Naive B cell (primary cell): ENCODE data around the gene MUC13. TPM values are rescaled to one million over a fixed set of nuclear protein-coding genes. Genes with fewer than 3 reads are reported as not detected.

Experiments used
- ATAC-seq, 2 donors: fragments of 150-1000 bp; cut with Tn5 transposase; 2 replicates each; pipeline ENCODE4 v1.10.0; 2021; ENCODE audit warnings: low read depth in 2 of 2, mild to moderate bottlenecking in 2 of 2, moderate library complexity in 2 of 2
- DNase-seq: peaks from one replicate; pipeline ENCODE4 v3.0.0; 2022
- H3K27ac Mint-ChIP-seq, 6 donors: one replicate each; pipeline ENCODE4 v1.8.0; 2020 to 2022; ENCODE audit warnings: mild to moderate bottlenecking in 6 of 6, mixed read lengths in 6 of 6, moderate library complexity in 5 of 6, inconsistent platforms in 2 of 6
- H3K27me3 Mint-ChIP-seq, 3 donors: one replicate each; pipeline ENCODE4 v1.8.0; 2021 to 2022; ENCODE audit warnings: mixed read lengths in 3 of 3, mild to moderate bottlenecking in 1 of 3
- H3K36me3 Mint-ChIP-seq, 2 donors: one replicate each; pipeline ENCODE4 v1.8.0; 2020 to 2022; ENCODE audit warnings: mixed read lengths in 2 of 2, inconsistent platforms in 1 of 2, mild to moderate bottlenecking in 1 of 2
- H3K4me1 Mint-ChIP-seq, 3 donors: one replicate each; pipeline ENCODE4 v1.8.0; 2020 to 2022; ENCODE audit warnings: mixed read lengths in 3 of 3, inconsistent platforms in 1 of 3, mild to moderate bottlenecking in 1 of 3, moderate library complexity in 1 of 3
- H3K4me3 Mint-ChIP-seq, 8 donors: one replicate each; pipeline ENCODE4 v1.8.0; 2020 to 2022; ENCODE audit warnings: mild to moderate bottlenecking in 8 of 8, mixed read lengths in 8 of 8, moderate library complexity in 8 of 8, inconsistent platforms in 2 of 8
- H3K9me3 Mint-ChIP-seq, 7 donors: one replicate each; pipeline ENCODE4 v1.8.0; 2020 to 2022; ENCODE audit warnings: mixed read lengths in 7 of 7, mild to moderate bottlenecking in 5 of 7, inconsistent platforms in 2 of 7, moderate library complexity in 1 of 7
- polyA plus RNA-seq, 6 donors: library from polyadenylated mRNA; unstranded; fragments of 300-500 nt; fragmentation: Illumina TruSeq; gene quantifications; one replicate each; pipeline ENCODE4 v1.2.3, GENCODE V29; 2021; ENCODE audit warnings: low read depth in 6 of 6

The MUC13 gene
- polyA plus RNA-seq = not detected

DNA sequence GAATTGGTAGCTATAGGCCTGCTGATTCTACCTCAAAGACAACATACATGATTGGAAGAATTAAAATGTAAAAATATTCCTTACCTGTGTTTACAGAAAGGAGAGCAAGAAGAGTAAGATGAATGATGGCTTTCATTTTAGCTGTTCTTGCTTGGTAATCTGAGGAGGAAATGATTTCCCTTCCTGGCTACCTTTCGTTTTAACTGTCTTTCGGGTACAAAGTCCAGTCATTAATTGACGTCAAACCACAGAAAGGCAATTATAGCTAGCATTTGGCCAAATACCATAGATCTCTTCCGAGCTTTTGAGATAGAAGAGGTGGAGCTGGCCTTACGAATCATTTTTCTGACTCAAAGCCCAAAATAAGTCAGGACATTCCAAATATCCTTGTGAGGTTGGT is at the start of gene MUC13:
Gene MUC13 (minus strand): TSS at position 175 of the 400 bp plus-strand sequence. CDS start 39 bp downstream, at position 136.
- Mint-ChIP-seq H3K36me3 (no peaks in the 10 kb centered on the region), H3K9me3 (no peaks in the 10 kb centered on the region), H3K4me3 (no peak within 1 kb of the TSS), H3K4me1 (no peaks in the 10 kb centered on the region), H3K27ac (peak within 1 kb of the TSS in 3 of 6 donors; percentile 30 to 62 (median 37)), H3K27me3 (peaks cover 8 to 26% (median 24%) of the 10 kb centered on the region in 3 donors)
- DNase-seq (no peak), ATAC-seq (no peak)

DNA sequence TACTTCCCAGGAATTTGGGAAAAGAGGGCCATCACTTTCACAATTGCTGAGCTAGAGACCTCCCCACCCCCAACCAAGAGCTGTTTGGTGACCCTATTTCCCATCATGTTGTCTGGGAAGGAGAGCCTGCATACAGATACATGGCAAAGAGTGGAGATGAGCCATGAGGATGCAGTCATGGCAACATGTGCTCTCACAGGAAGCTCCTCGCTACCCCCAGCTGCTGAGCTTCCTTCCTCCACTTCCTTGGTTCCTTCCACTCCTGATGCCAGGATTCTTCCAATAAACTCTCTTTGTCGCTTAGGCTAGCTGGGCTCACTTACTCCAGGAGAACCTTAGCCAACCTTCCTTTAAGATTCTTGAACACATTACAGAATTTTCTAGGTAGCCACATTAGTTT is 48.3 kb upstream of the MUC13 start:
- DNase-seq (no peak), ATAC-seq (no peak)
- H3K4me1 Mint-ChIP-seq = no peaks in the 10 kb centered on the region
- H3K9me3 Mint-ChIP-seq = peaks cover 0 to 1% (median 0%) of the 10 kb centered on the region in 7 donors
- peak overlapping the region in 1 of 6 donors; percentile 36 for H3K27ac Mint-ChIP-seq
- H3K4me3 Mint-ChIP-seq = no peak overlapping the region
- H3K27me3 Mint-ChIP-seq = no peaks in the 10 kb centered on the region
- H3K36me3 Mint-ChIP-seq = peaks cover 0 to 5% of the 10 kb centered on the region in 2 donors

DNA sequence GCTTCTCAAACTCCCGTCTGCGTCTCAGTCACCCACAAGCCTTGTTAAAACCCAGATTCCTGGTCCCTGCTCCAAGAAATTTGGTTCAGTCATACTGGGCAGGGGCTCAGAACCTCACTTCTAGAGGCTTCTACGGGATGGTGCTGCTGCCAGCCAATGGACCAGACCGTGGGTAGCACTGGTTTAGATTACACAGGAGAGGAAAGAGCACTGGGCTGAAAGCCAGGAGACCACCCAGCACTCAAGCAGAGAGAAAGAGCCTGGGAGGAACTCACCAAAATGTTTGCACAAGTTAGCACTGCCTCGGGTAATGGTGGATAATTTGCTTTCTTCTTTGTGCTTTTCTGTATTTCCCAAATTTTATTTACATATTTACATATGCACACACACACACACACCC is 46.9 kb upstream of the MUC13 start:
- ATAC-seq (no peak), DNase-seq (no peak)
- Mint-ChIP-seq H3K27ac (no peak overlapping the region), H3K4me3 (no peak overlapping the region), H3K27me3 (no peaks in the 10 kb centered on the region), H3K9me3 (peaks cover 0 to 1% (median 0%) of the 10 kb centered on the region in 7 donors), H3K36me3 (peaks cover 0 to 17% of the 10 kb centered on the region in 2 donors), H3K4me1 (no peaks in the 10 kb centered on the region)

DNA sequence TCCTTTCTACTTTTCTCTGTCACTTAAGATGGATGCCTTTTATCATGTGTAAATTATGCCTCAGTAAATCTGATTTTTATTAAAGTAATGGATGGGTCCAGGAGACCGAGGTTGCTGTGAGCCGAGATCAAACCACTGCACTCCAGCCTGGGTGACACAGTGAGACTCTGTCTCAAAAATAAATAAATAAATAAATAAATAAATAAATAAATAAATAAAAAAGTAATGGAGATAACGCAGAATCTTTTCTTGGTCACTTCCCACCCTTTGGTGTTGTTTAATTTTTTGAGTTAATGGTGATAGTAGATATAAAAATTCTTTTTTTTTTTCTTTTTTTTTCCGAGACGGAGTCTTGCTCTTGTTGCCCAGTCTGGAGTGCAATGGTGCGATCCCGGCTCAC is 44.1 kb upstream of the MUC13 start:
- no peak for ATAC-seq
- Mint-ChIP-seq H3K4me1 (no peaks in the 10 kb centered on the region), H3K27ac (no peak overlapping the region), H3K36me3 (peaks cover 0 to 17% of the 10 kb centered on the region in 2 donors), H3K4me3 (no peak overlapping the region), H3K9me3 (peaks cover 0 to 1% (median 0%) of the 10 kb centered on the region in 7 donors), H3K27me3 (no peaks in the 10 kb centered on the region)
- DNase-seq = no peak

- no peak overlapping the region for H3K4me3 Mint-ChIP-seq
- H3K9me3 Mint-ChIP-seq = no peaks in the 10 kb centered on the region
- DNase-seq (no peak), ATAC-seq (no peak)
- peaks cover 0 to 17% of the 10 kb centered on the region in 2 donors for H3K36me3 Mint-ChIP-seq
- no peak overlapping the region for H3K27ac Mint-ChIP-seq
- no peaks in the 10 kb centered on the region for H3K27me3 Mint-ChIP-seq
- H3K4me1 Mint-ChIP-seq = no peaks in the 10 kb centered on the region
These were observed 41.8 kb upstream of the MUC13 start for GRCh38 chr3:124976383-124976782.

DNA sequence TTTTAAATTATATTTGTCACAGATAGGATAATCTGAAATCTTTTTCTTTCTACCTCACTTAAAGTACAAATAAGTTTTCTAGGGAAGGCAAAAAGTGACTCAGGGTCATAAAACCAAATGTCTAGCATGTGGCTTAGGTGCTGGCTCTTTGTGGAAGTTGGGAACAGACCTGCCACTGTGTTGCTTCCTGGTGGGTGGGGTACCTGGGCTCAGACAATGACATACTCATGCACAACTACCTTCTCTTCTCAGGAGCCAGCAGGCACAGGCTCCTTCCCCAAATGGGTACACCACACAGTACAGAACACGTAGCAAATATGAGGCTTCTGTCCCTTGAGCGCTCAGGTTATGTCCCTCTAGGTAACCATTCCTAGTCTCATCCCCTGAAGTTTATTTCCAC is 40.1 kb upstream of the MUC13 start:
- no peaks in the 10 kb centered on the region for H3K4me1 Mint-ChIP-seq
- H3K9me3 Mint-ChIP-seq = no peaks in the 10 kb centered on the region

GRCh38 chr3:124973290-124973689 is 38.7 kb upstream of the MUC13 start:
- peaks cover 8 to 25% of the 10 kb centered on the region in 2 donors for H3K36me3 Mint-ChIP-seq
- H3K27me3 Mint-ChIP-seq = no peaks in the 10 kb centered on the region
- ATAC-seq (no peak), DNase-seq (no peak)
- no peaks in the 10 kb centered on the region for H3K9me3 Mint-ChIP-seq
- H3K4me3 Mint-ChIP-seq = no peak overlapping the region
- H3K4me1 Mint-ChIP-seq = no peaks in the 10 kb centered on the region
- no peak overlapping the region for H3K27ac Mint-ChIP-seq

More for the DNA sequence above, 40.1 kb upstream of the MUC13 start:
- DNase-seq (no peak), ATAC-seq (no peak)
- Mint-ChIP-seq H3K4me3 (no peak overlapping the region), H3K27me3 (no peaks in the 10 kb centered on the region), H3K27ac (no peak overlapping the region), H3K36me3 (peaks cover 8 to 26% of the 10 kb centered on the region in 2 donors)

DNA sequence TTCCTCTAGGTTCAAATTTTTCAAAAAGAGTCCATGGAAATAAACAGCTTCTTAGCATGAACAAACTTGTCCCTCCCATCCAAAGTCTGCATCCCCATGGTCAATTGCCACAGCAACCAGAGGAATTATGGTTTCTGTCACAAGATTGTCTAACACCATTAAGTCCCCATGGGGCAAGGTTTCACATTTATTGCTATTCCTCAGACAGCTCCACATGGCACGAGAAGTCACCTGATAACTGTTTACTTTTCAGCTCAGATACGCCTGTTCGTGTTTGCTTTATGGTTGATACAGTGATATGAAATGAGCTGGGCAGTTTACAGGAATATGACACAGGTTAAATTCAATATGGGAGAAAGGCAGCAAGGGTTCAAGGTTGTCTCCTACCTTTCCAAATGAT is 37.9 kb upstream of the MUC13 start:
- ATAC-seq = no peak
- peaks cover 8 to 22% of the 10 kb centered on the region in 2 donors for H3K36me3 Mint-ChIP-seq
- no peak overlapping the region for H3K4me3 Mint-ChIP-seq
- no peak for DNase-seq
- H3K4me1 Mint-ChIP-seq = no peaks in the 10 kb centered on the region
- no peaks in the 10 kb centered on the region for H3K27me3 Mint-ChIP-seq
- no peaks in the 10 kb centered on the region for H3K9me3 Mint-ChIP-seq
- no peak overlapping the region for H3K27ac Mint-ChIP-seq

GRCh38 chr3:124969963-124970722 is 35.6 kb upstream of the MUC13 start:
- no peaks in the 10 kb centered on the region for H3K4me1 Mint-ChIP-seq
- no peak overlapping the region for H3K27ac Mint-ChIP-seq
- DNase-seq (no peak), ATAC-seq (no peak)
- H3K27me3 Mint-ChIP-seq = no peaks in the 10 kb centered on the region
- H3K9me3 Mint-ChIP-seq = no peaks in the 10 kb centered on the region
- H3K36me3 Mint-ChIP-seq = peaks cover 8 to 14% of the 10 kb centered on the region in 2 donors
- no peak overlapping the region for H3K4me3 Mint-ChIP-seq

DNA sequence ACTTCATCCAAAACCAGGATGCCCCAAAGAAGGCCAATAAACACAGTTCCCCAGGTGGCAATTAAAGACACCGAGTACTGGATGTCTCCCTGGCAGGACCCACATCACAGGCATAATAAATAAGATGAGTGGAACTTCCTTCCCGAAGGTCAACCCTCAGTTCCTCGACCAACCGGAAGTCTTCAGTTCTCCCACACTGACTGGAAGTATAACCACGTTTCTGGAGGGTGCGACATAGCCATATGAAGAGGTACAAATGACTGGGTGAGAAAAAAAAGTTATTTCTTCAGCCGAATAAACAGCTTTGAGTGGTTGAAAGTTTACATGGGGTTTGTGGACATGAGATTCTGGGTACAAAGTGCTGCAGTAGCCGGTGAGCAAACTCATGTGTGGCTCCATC is 34.6 kb upstream of the MUC13 start:
- no peak for ATAC-seq
- H3K4me3 Mint-ChIP-seq = no peak overlapping the region
- no peaks in the 10 kb centered on the region for H3K4me1 Mint-ChIP-seq
- H3K9me3 Mint-ChIP-seq = no peaks in the 10 kb centered on the region
- H3K27me3 Mint-ChIP-seq = no peaks in the 10 kb centered on the region
- peak overlapping the region in 1 of 6 donors; percentile 25 for H3K27ac Mint-ChIP-seq
- peaks cover 8 to 14% of the 10 kb centered on the region in 2 donors for H3K36me3 Mint-ChIP-seq
- no peak for DNase-seq

DNA sequence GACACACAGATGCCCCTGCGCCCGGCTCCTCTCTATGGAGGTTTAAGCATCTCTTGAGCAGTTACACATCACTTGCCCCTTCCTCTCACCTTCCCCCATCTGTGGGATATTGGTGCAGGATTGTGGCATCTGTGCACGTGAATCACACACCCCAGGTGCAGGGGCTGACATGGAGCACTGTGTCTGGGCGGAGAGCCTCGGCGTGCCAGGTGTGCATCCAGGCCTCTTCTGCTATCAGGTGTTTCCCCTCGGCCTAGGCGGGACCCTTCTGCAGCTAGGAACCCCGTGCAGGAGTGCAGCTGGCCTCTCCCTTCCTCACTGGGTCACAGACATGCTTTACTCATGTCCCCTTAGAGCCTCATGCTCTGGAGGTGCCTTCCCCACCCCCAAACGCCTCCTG is 33.4 kb upstream of the MUC13 start:
- no peak overlapping the region for H3K4me3 Mint-ChIP-seq
- DNase-seq (no peak), ATAC-seq (no peak)
- no peaks in the 10 kb centered on the region for H3K9me3 Mint-ChIP-seq
- H3K27ac Mint-ChIP-seq = no peak overlapping the region
- peaks cover 8 to 14% of the 10 kb centered on the region in 2 donors for H3K36me3 Mint-ChIP-seq
- no peaks in the 10 kb centered on the region for H3K4me1 Mint-ChIP-seq
- no peaks in the 10 kb centered on the region for H3K27me3 Mint-ChIP-seq

GRCh38 chr3:124966521-124967445 is 32.2 kb upstream of the MUC13 start:
- Mint-ChIP-seq H3K36me3 (peaks cover 8 to 14% of the 10 kb centered on the region in 2 donors), H3K4me1 (no peaks in the 10 kb centered on the region), H3K4me3 (no peak overlapping the region), H3K9me3 (no peaks in the 10 kb centered on the region), H3K27me3 (peaks cover 0 to 4% (median 0%) of the 10 kb centered on the region in 3 donors), H3K27ac (no peak overlapping the region)
- ATAC-seq (no peak), DNase-seq (no peak)

- DNase-seq = no peak
- Mint-ChIP-seq H3K4me3 (no peak overlapping the region), H3K36me3 (peaks cover 4 to 7% of the 10 kb centered on the region in 2 donors), H3K9me3 (no peaks in the 10 kb centered on the region), H3K27ac (no peak overlapping the region), H3K4me1 (no peaks in the 10 kb centered on the region), H3K27me3 (peaks cover 0 to 4% (median 0%) of the 10 kb centered on the region in 3 donors)
- ATAC-seq = no peak
These were observed 30.9 kb upstream of the MUC13 start for GRCh38 chr3:124965413-124965812.

DNA sequence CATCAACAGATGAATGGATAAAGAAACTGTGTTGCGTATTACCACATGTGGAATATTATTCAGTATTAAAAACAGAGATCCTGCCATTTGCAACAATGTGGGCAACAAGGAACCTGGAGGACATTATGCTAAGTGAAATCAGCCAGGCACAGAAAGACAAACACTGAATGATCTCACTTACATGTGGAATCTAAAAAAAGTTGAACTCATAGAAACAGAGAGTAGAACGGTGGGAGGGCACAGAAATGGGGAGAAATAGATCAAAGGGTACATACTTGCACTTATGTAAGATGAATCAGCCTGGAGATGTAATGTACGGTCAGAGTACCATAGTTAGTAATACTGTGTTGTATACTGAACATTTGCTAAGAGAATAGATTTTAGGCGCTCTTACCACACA is 29.8 kb upstream of the MUC13 start:
- no peak overlapping the region for H3K27ac Mint-ChIP-seq
- H3K27me3 Mint-ChIP-seq = peaks cover 0 to 4% (median 0%) of the 10 kb centered on the region in 3 donors
- no peak for DNase-seq
- no peak overlapping the region for H3K4me3 Mint-ChIP-seq
- no peak for ATAC-seq
- H3K4me1 Mint-ChIP-seq = no peaks in the 10 kb centered on the region
- no peaks in the 10 kb centered on the region for H3K9me3 Mint-ChIP-seq
- H3K36me3 Mint-ChIP-seq = no peaks in the 10 kb centered on the region
